Osteoblast (primary cell): Measurements from ENCODE around the gene JPH2. TPM values are rescaled to one million over a fixed set of nuclear protein-coding genes. Genes with fewer than 3 reads are reported as not detected.

Source experiments
- DNase-seq: peaks from one replicate; pipeline ENCODE4 v3.0.0; 2011; ENCODE audit warnings: low spot score, mixed read lengths; ENCODE audit not compliant: insufficient read length; ENCODE audit errors: missing footprints
- H2AFZ ChIP-seq: 2 replicates; pipeline ENCODE4 v1.6.0; 2011; ENCODE audit warnings: mild to moderate bottlenecking, low read length
- H3K27ac ChIP-seq: 2 replicates; pipeline ENCODE4 v1.5.1; 2011; ENCODE audit warnings: mild to moderate bottlenecking, low read depth, low read length, moderate library complexity
- H3K27me3 ChIP-seq: 2 replicates; pipeline ENCODE4 v1.6.0; 2012; ENCODE audit warnings: mild to moderate bottlenecking, control low read depth, inconsistent platforms, low read length, moderate library complexity; ENCODE audit not compliant: insufficient read depth
- H3K36me3 ChIP-seq: 2 replicates; pipeline ENCODE4 v1.5.1; 2011; ENCODE audit warnings: mild to moderate bottlenecking, low read length, control low read depth, moderate library complexity; ENCODE audit not compliant: insufficient read depth
- H3K4me1 ChIP-seq: 2 replicates; pipeline ENCODE4 v1.5.1; 2011; ENCODE audit warnings: mild to moderate bottlenecking, low read length, control low read depth, moderate library complexity; ENCODE audit not compliant: insufficient read depth
- H3K4me2 ChIP-seq: 2 replicates; pipeline ENCODE4 v1.6.0; 2011; ENCODE audit warnings: mild to moderate bottlenecking, low read length; ENCODE audit not compliant: insufficient read depth
- H3K4me3 ChIP-seq: fragments of 200-600 bp; sonication (generic); 3 replicates; pipeline ENCODE4 v1.5.1; 2012; ENCODE audit warnings: mild to moderate bottlenecking, low read length, inconsistent platforms; ENCODE audit not compliant: insufficient read depth
- H3K79me2 ChIP-seq: 2 replicates; pipeline ENCODE4 v1.6.0; 2012; ENCODE audit warnings: mild to moderate bottlenecking, low read length, control low read depth, inconsistent platforms; ENCODE audit not compliant: insufficient read depth
- H3K9me3 ChIP-seq: 2 replicates; pipeline ENCODE4 v1.5.1; 2011; ENCODE audit warnings: low read depth, low read length, control low read depth
- H4K20me1 ChIP-seq: 2 replicates; pipeline ENCODE4 v1.6.0; 2012; ENCODE audit warnings: mild to moderate bottlenecking, low read length, control low read depth; ENCODE audit not compliant: insufficient read depth
- CTCF ChIP-seq: IDR thresholded peaks from 2 replicates; pipeline ENCODE4 v1.5.1; 2011; ENCODE audit warnings: mild to moderate bottlenecking, low read depth, low read length, moderate library complexity; ENCODE audit errors: extremely low read depth
- total RNA-seq: library from RNA; depleted of rRNA; stranded (reverse); fragments of >200 nt; gene quantifications from 2 replicates; pipeline ENCODE4 v1.2.3, GENCODE V29; 2012

The JPH2 gene
- total RNA-seq, 1 donor: 2.2 TPM

- Histone ChIP-seq H2AFZ (no peak overlapping the region), H3K4me1 (peaks cover 39% of the 10 kb centered on the region), H3K9me3 (no peaks in the 10 kb centered on the region), H3K27me3 (no peaks in the 10 kb centered on the region), H3K27ac (peak overlapping the region; percentile 16), H3K4me3 (no peak overlapping the region), H3K79me2 (peaks cover 51% of the 10 kb centered on the region), H3K4me2 (no peak overlapping the region), H3K36me3 (peaks cover 62% of the 10 kb centered on the region), H4K20me1 (peaks cover 17% of the 10 kb centered on the region)
- no peak for DNase-seq
- no peak for TF ChIP-seq CTCF
These were observed 14.0 kb upstream of the JPH2 start for GRCh38 chr20:44200983-44201382.

- peaks cover 39% of the 10 kb centered on the region for H3K4me1 ChIP-seq
- H2AFZ ChIP-seq: no peak overlapping the region
- H3K9me3 ChIP-seq: no peaks in the 10 kb centered on the region
- H3K27me3 ChIP-seq: no peaks in the 10 kb centered on the region
- H3K36me3 ChIP-seq: peaks cover 62% of the 10 kb centered on the region
- no peak for TF ChIP-seq CTCF
- peaks cover 17% of the 10 kb centered on the region for H4K20me1 ChIP-seq
- no peak for DNase-seq
- peak overlapping the region; percentile 20 for H3K4me2 ChIP-seq
- no peak overlapping the region for H3K27ac ChIP-seq
- peaks cover 45% of the 10 kb centered on the region for H3K79me2 ChIP-seq
- no peak overlapping the region for H3K4me3 ChIP-seq
These were observed 13.4 kb upstream of the JPH2 start for GRCh38 chr20:44200371-44200770.

- Histone ChIP-seq H3K4me1 (peaks cover 39% of the 10 kb centered on the region), H2AFZ (no peak overlapping the region), H4K20me1 (peaks cover 17% of the 10 kb centered on the region), H3K27ac (no peak overlapping the region), H3K27me3 (no peaks in the 10 kb centered on the region), H3K79me2 (peaks cover 42% of the 10 kb centered on the region), H3K4me3 (no peak overlapping the region), H3K36me3 (peaks cover 62% of the 10 kb centered on the region), H3K4me2 (peak overlapping the region; percentile 20), H3K9me3 (no peaks in the 10 kb centered on the region)
- no peak for TF ChIP-seq CTCF
- no peak for DNase-seq
These were observed 12.9 kb upstream of the JPH2 start for GRCh38 chr20:44199877-44200276.

- no peak for TF ChIP-seq CTCF
- no peaks in the 10 kb centered on the region for H3K27me3 ChIP-seq
- H3K4me1 ChIP-seq: peaks cover 31% of the 10 kb centered on the region
- peaks cover 62% of the 10 kb centered on the region for H3K36me3 ChIP-seq
- H2AFZ ChIP-seq: no peak overlapping the region
- no peak for DNase-seq
- no peak overlapping the region for H3K4me2 ChIP-seq
- peaks cover 40% of the 10 kb centered on the region for H3K79me2 ChIP-seq
- H3K27ac ChIP-seq: no peak overlapping the region
- H4K20me1 ChIP-seq: peaks cover 17% of the 10 kb centered on the region
- no peak overlapping the region for H3K4me3 ChIP-seq
- H3K9me3 ChIP-seq: no peaks in the 10 kb centered on the region
These were observed 11.9 kb upstream of the JPH2 start for GRCh38 chr20:44198872-44199271.
